A549 treated with dexamethasone at 1 μM for 4 hours (cell line): ENCODE measurements around the gene GARNL3. TPM values are rescaled to one million over a fixed set of nuclear protein-coding genes. Genes with fewer than 3 reads are reported as not detected.

Source experiments
- total RNA-seq: library from RNA; stranded (reverse); fragments of 200-300 nt; extraction: Qiagen RNA extraction; gene quantifications from 5 replicates; pipeline ENCODE4 v1.2.3, GENCODE V29; 2022

GARNL3 gene
- 2.0 to 3.3 TPM (median 3.2 TPM) in 5 replicates for total RNA-seq

GRCh38 chr9:127264462-127265219 lies at the start of gene GARNL3:
Gene GARNL3, plus strand, starts transcription at chr9:127264774. Its CDS starts 104 bp downstream, at chr9:127264878.

DNA sequence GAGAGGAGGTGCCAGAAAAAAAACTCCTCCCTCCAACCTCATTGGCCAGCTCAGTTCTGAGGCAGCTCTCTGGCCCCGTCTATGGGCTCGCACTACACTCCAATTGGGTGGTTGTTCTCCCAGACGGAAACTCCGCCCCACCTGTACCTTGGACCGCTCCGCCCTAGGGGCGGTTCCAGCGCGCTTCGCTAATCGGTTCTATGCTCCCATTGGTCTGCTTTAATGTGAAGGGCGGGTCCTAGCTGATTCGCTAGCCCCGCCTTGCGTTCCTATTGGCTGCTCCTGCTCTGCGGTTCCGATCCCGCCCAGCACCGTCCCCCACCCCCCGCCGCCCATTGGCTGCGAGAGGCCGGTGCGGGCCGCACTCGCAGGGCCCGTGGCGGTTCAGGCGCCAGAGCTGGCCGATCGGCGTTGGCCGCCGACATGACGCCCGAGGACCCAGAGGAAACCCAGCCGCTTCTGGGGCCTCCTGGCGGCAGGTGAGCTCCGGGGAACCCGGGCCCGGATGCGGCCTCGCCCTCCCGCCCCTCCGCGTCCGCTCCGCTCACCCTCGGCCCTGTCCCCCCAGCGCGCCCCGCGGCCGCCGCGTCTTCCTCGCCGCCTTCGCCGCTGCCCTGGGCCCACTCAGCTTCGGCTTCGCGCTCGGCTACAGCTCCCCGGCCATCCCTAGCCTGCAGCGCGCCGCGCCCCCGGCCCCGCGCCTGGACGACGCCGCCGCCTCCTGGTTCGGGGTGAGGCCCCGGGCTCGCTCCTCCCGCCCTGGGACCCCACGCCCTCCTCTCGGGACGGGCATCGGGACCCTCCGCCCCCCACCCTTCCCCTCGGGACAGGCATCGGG lies 132.5 kb downstream of the GARNL3 start, which contains the start of gene SLC2A8:
Gene SLC2A8 (plus strand): TSS at position 362 of the 838 bp plus-strand sequence. CDS start 62 bp downstream, at position 424.

DNA sequence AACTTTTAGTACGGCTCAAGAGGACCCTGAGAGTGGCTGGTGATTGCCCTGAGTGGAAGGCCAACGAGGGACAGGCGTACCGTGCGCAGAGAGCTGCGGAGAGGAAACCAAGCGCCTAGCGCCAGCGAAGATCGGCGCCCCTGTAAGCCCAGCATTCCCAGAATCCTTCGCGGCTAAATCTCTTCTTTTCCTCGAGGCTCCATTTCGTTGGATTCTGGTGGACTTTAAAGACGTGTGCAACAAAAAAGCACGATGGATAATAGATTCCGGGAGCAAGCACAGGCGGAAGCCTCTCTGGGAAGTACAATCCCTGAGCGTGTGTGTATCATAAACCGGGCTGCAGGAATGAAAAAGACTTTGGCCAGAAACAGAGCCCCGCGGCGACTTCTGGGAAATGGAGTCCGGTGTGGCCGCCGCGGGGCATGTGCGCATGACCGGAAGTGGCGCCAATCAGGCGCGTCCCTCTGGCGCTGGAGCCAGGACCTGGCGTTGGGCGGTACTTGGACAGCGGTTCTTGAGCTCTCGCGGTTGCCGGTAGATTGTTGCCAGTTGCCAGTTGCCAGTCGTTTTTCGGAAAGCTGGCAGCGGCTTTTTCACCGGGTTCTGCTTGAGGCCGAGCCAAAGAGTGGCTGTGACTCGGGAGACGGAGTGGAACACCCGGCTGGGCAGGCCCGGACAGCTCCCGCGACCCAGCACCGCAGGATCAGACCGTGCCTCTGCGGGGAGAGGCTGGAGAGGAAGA lies 159.5 kb downstream of the GARNL3 start, which contains the start of gene ZNF79:
Gene ZNF79 (plus strand): TSS at position 449 of the 742 bp plus-strand sequence. CDS start 406 bp downstream, outside the sequence.

Other genes with a start within 250 kb of the GARNL3 start
- 0.04 TPM in 1 of 5 replicates, not detected in the others for gene ANGPTL2, start 142.1 kb upstream of the GARNL3 start, total RNA-seq
- 9.6 to 14.1 TPM (median 12.9 TPM) in 5 replicates for gene SLC2A8, start 132.4 kb downstream of the GARNL3 start, total RNA-seq
- 5.6 to 6.9 TPM (median 6.3 TPM) in 5 replicates for gene ZNF79, start 159.6 kb downstream of the GARNL3 start, total RNA-seq
- 2,736 to 3,119 TPM (median 2,871 TPM) in 5 replicates for gene RPL12, start 186.6 kb downstream of the GARNL3 start, total RNA-seq
- 7.3 to 10.0 TPM (median 9.5 TPM) in 5 replicates for gene LRSAM1, start 186.7 kb downstream of the GARNL3 start, total RNA-seq